Stimulated activated CD8-positive, alpha-beta memory T cell treated with anti-CD3 and anti-CD28 coated beads, Interleukin-15, amount 100 ng/mL, for 48 hours (primary cell): Measurements from ENCODE around the gene CDR2L.
"Not testable (repeated sequence)": the region's sequence is repeated elsewhere in the genome, so short reads cannot be mapped to it uniquely, and the experiment has no call there.

Experiments used
- DNase-seq, 2 donors: peaks; one replicate each; pipeline ENCODE4 v3.0.0-alpha.2; 2020; ENCODE audit warnings: low read depth in 2 of 2

The CDR2L gene

GRCh38 chr17:75010683-75011400 lies 23.4 kb downstream of the CDR2L start:
- no peak for DNase-seq

GRCh38 chr17:75011401-75012095 lies 24.1 kb downstream of the CDR2L start:
- DNase-seq = no peak

GRCh38 chr17:75012096-75012345 lies 24.6 kb downstream of the CDR2L start:
- DNase-seq = no peak

- peak; percentile 79 to 80 for DNase-seq
Measured at GRCh38 chr17:75012346-75013091, 25.1 kb downstream of the CDR2L start, which contains the start of gene MRPL58. MRPL58 (plus strand) TSS chr17:75012670; CDS start chr17:75012687, 17 bp downstream.

GRCh38 chr17:75013092-75013559 lies 25.7 kb downstream of the CDR2L start:
- no peak for DNase-seq

- no peak for DNase-seq
Measured at GRCh38 chr17:75019146-75019545, 31.7 kb downstream of the CDR2L start.

- no peak for DNase-seq
Measured at GRCh38 chr17:75019710-75020109, 32.3 kb downstream of the CDR2L start.

GRCh38 chr17:75020331-75021110 lies 33.1 kb downstream of the CDR2L start:
- DNase-seq = no peak

- DNase-seq = no peak
Measured at GRCh38 chr17:75024686-75025397, 37.4 kb downstream of the CDR2L start.

GRCh38 chr17:75025398-75025734 lies 37.9 kb downstream of the CDR2L start:
- not testable (repeated sequence) for DNase-seq

- not testable (repeated sequence) for DNase-seq
Measured at GRCh38 chr17:75026650-75027049, 39.2 kb downstream of the CDR2L start.

- no peak for DNase-seq
Measured at GRCh38 chr17:75030161-75030560, 42.7 kb downstream of the CDR2L start.

- peak in 1 of 2 donors; percentile 40 for DNase-seq
Measured at GRCh38 chr17:75031972-75032719, 44.7 kb downstream of the CDR2L start.

- no peak for DNase-seq
Measured at GRCh38 chr17:75032720-75033280, 45.4 kb downstream of the CDR2L start.

- DNase-seq = peak; percentile 84 to 88
Measured at GRCh38 chr17:75033346-75034235, 46.2 kb downstream of the CDR2L start.

- peak; percentile 84 to 87 for DNase-seq
Measured at GRCh38 chr17:75034236-75034908, 46.9 kb downstream of the CDR2L start.

- DNase-seq = peak; percentile 51 to 70
Measured at GRCh38 chr17:75036643-75037268, 49.3 kb downstream of the CDR2L start.

- DNase-seq = no peak
Measured at GRCh38 chr17:75039238-75039637, 51.8 kb downstream of the CDR2L start.
